ENCODE measurements around the gene CAPN12.

Gene CAPN12

DNA sequence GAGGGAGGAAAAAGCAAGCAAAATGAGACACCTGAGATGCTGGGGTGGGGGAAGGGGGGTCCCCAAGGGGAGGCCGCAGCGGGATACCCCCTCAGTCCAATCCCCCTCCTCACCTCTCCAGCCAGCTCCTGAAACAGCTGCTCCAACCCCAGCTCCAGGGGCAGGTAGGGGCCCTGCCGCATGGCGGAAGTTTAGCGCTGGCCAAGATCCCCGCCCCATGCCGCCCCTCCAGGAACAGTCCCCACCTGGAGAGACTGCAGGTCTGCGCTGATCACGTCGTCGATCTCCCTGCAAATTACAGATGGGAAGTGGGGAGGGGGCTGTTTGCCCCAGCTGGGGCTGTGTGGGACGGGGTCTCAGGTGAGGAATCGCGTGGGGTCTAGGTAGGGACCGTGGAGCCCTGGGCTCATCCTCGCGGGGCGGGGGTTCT, 9.0 kb downstream of the CAPN12 start:
- H3K4me3 Mint-ChIP-seq = peak overlapping the region; percentile 92
- peak overlapping the region; percentile 89 for H3K27ac Mint-ChIP-seq
- peaks cover 17% of the 10 kb centered on the region for H3K36me3 Mint-ChIP-seq
- H3K27me3 Mint-ChIP-seq = no peaks in the 10 kb centered on the region
- H3K9me3 Mint-ChIP-seq = no peaks in the 10 kb centered on the region
- peak; percentile 59 for ATAC-seq
- peaks cover 68% of the 10 kb centered on the region for H3K4me1 Mint-ChIP-seq

GRCh38 chr19:38734426-38735256, 9.6 kb downstream of the CAPN12 start:
- peak overlapping the region; percentile 89 for H3K27ac Mint-ChIP-seq
- no peaks in the 10 kb centered on the region for H3K27me3 Mint-ChIP-seq
- H3K9me3 Mint-ChIP-seq = no peaks in the 10 kb centered on the region
- peaks cover 73% of the 10 kb centered on the region for H3K4me1 Mint-ChIP-seq
- peak overlapping the region; percentile 92 for H3K4me3 Mint-ChIP-seq
- peaks cover 23% of the 10 kb centered on the region for H3K36me3 Mint-ChIP-seq
- peak; percentile 35 for ATAC-seq

GRCh38 chr19:38734176-38734425, 10.2 kb downstream of the CAPN12 start:
- H3K36me3 Mint-ChIP-seq = peaks cover 26% of the 10 kb centered on the region
- peaks cover 71% of the 10 kb centered on the region for H3K4me1 Mint-ChIP-seq
- no peaks in the 10 kb centered on the region for H3K9me3 Mint-ChIP-seq
- peak overlapping the region; percentile 89 for H3K27ac Mint-ChIP-seq
- ATAC-seq = no peak
- H3K4me3 Mint-ChIP-seq = peak overlapping the region; percentile 92
- H3K27me3 Mint-ChIP-seq = no peaks in the 10 kb centered on the region

DNA sequence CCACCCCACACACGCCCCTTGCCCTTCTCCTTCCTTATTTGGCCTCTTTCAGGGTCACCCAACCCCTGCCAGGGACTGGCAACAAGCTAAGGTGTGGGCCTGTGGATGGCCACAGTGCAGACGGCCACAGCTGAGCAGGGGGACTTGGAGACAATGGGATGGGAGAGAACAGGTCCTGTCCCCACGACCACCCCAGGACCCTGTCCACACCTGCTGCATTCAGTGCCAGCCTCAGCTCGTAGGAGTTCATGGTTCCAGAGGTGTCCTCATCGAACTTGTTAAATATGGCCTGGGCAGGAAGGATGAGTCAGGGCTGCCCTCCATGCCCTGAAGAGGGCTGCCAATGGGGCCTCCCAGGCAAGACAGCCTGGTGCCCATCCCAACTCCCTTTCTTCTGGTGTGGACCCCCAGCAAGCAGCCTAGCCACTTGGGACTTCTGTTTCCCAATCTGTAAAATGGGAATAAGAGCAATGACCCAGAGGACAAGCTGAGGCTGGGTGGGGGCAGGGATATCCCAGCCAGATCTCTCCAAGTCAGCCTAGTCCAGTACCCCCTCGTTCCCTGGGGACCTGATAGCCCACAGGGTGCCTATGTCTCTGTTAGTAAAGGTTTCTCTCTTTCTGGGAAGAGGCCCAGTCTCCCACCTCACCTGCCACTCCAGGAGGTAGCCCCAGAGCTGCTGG, 10.6 kb downstream of the CAPN12 start:
- ATAC-seq = no peak
- no peaks in the 10 kb centered on the region for H3K9me3 Mint-ChIP-seq
- peaks cover 29% of the 10 kb centered on the region for H3K36me3 Mint-ChIP-seq
- H3K4me1 Mint-ChIP-seq = peaks cover 71% of the 10 kb centered on the region
- peak overlapping the region; percentile 92 for H3K4me3 Mint-ChIP-seq
- H3K27me3 Mint-ChIP-seq = no peaks in the 10 kb centered on the region
- H3K27ac Mint-ChIP-seq = peak overlapping the region; percentile 89

DNA sequence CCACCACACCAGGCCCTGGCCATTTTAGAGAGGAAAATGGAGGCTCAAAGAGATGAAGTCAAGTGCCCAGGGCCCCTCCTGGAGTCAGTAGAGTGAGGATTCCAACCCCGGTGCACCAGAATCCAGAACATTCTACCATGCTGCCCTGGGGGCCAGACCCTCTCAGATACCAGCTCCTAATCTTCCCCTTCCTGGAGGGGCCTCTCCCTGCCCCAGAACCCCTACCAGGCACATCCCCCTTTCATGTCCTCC, 11.1 kb downstream of the CAPN12 start:
- Mint-ChIP-seq H3K4me3 (no peak overlapping the region), H3K9me3 (no peaks in the 10 kb centered on the region), H3K27me3 (no peaks in the 10 kb centered on the region), H3K4me1 (peaks cover 75% of the 10 kb centered on the region), H3K27ac (peak overlapping the region; percentile 89), H3K36me3 (peaks cover 34% of the 10 kb centered on the region)
- no peak for ATAC-seq

DNA sequence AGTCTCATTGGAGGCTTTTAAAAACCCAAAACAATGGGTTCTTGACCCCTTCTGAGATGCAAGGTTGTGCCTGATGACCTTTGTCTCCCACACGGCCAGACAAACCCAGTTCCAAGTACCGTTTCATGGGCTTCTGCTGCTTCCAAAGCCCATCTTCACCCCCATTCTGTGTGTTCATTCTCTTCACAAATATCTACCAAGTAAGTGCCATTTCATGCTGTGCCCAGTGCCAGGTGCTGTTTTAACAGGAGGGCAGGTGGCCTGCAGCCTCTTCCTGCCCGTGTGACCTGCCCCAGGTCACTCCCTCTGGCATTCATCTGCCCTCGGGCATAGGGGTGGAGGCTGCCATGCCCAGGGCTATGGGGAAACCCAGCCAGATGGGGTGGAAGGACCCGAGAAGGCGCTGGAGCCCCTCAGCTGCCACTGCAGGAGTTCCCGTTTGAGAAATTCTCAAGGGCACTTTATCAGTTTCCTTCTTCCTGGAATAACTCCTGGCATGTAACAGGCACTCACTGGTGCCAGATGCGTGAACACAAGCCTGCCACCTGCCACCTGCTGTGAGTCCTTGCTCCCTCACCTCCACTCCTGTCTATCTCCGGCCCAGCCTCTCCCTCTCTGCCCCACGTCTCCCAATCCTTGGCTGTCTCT, 12.5 kb downstream of the CAPN12 start:
- Mint-ChIP-seq H3K9me3 (no peaks in the 10 kb centered on the region), H3K27me3 (no peaks in the 10 kb centered on the region), H3K4me3 (no peak overlapping the region), H3K4me1 (peaks cover 68% of the 10 kb centered on the region), H3K36me3 (peaks cover 45% of the 10 kb centered on the region), H3K27ac (peak overlapping the region; percentile 89)
- no peak for ATAC-seq

- H3K4me3 Mint-ChIP-seq = no peak overlapping the region
- ATAC-seq = no peak
- H3K27ac Mint-ChIP-seq = peak overlapping the region; percentile 89
- H3K27me3 Mint-ChIP-seq = no peaks in the 10 kb centered on the region
- peaks cover 48% of the 10 kb centered on the region for H3K36me3 Mint-ChIP-seq
- H3K9me3 Mint-ChIP-seq = no peaks in the 10 kb centered on the region
- peaks cover 62% of the 10 kb centered on the region for H3K4me1 Mint-ChIP-seq
Measured at GRCh38 chr19:38730731-38731589, 13.3 kb downstream of the CAPN12 start.

GRCh38 chr19:38730470-38730730, 13.9 kb downstream of the CAPN12 start:
- ATAC-seq = no peak
- Mint-ChIP-seq H3K36me3 (peaks cover 48% of the 10 kb centered on the region), H3K9me3 (no peaks in the 10 kb centered on the region), H3K27ac (no peak overlapping the region), H3K27me3 (no peaks in the 10 kb centered on the region), H3K4me3 (no peak overlapping the region), H3K4me1 (peaks cover 62% of the 10 kb centered on the region)

GRCh38 chr19:38729653-38730469, 14.4 kb downstream of the CAPN12 start:
- Mint-ChIP-seq H3K36me3 (peaks cover 53% of the 10 kb centered on the region), H3K9me3 (no peaks in the 10 kb centered on the region), H3K4me3 (no peak overlapping the region), H3K27me3 (no peaks in the 10 kb centered on the region), H3K4me1 (peaks cover 56% of the 10 kb centered on the region), H3K27ac (peak overlapping the region; percentile 38)
- ATAC-seq = peak; percentile 75

- no peak overlapping the region for H3K4me3 Mint-ChIP-seq
- no peak for ATAC-seq
- peaks cover 62% of the 10 kb centered on the region for H3K36me3 Mint-ChIP-seq
- peak overlapping the region; percentile 38 for H3K27ac Mint-ChIP-seq
- no peaks in the 10 kb centered on the region for H3K27me3 Mint-ChIP-seq
- peaks cover 47% of the 10 kb centered on the region for H3K4me1 Mint-ChIP-seq
- H3K9me3 Mint-ChIP-seq = no peaks in the 10 kb centered on the region
Measured at GRCh38 chr19:38728752-38729541, 15.3 kb downstream of the CAPN12 start.

DNA sequence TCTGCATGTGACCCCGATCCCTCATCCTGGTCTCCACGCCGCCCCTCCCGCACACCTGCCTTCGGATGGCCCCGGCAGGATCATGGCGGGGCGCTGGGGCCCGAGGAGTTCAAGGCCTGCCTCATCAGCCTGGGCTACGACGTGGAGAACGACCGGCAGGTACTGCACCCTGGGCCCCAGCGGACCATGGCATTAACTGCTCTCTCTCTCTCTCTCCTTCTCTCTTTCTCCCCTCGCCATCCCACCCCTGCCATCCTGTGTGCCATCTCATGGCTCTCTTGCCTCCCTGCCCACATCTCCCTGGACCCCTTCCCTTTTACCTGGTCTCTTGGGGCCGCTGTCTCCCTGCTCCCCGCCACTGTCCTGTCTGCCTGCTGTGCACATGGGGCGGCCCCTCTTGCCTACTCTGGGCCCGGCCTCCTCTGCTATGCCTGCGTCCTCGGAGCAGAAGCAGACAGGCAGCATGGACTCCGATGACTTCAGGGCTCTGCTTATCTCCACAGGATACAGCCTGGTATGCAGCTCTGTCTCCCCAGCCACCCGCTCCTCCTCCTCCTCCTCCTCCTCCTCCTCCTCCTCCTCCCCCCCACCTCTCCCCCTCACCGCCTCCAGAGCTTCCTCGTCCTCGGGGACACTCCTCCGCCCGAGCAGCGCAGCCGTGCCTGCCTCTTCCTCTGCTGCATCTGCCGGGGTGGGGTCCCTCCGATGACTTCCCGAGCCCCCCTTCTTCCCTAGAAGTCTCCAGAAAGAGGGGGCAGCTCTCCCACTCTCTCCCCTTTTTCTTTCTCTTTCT, 16.2 kb downstream of the CAPN12 start:
- peaks cover 70% of the 10 kb centered on the region for H3K36me3 Mint-ChIP-seq
- no peak overlapping the region for H3K4me3 Mint-ChIP-seq
- H3K27me3 Mint-ChIP-seq = no peaks in the 10 kb centered on the region
- H3K9me3 Mint-ChIP-seq = no peaks in the 10 kb centered on the region
- peak overlapping the region; percentile 23 for H3K27ac Mint-ChIP-seq
- H3K4me1 Mint-ChIP-seq = peaks cover 38% of the 10 kb centered on the region
- ATAC-seq = no peak

DNA sequence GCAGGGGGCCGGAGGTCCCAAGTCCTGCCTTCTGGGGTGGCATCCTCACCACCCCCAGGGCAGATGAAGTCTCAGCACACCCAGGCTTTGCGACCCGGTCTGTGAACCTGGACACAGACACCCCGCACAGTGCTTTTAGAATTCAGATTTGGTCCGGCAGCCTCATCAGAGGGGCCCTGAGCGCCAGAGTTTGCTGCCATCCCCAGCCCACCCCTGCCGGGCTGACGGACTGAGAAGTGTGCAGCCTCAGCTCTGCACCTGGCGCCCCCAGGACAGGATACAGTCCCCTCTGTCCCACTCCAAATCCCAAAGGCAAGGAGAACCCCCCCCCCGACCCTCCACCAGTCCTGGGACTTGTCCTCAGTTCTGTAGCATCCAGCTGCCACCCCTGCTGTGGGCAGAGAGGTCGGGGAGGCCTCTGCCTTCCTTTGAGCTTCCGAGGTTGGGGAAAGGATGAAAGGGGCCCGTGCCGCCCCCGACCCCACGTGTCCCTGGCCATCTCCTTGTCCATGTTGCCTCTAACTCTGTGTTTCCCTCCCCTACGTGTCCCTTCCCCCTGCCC, 16.9 kb downstream of the CAPN12 start:
- peaks cover 32% of the 10 kb centered on the region for H3K4me1 Mint-ChIP-seq
- no peaks in the 10 kb centered on the region for H3K27me3 Mint-ChIP-seq
- H3K27ac Mint-ChIP-seq = peak overlapping the region; percentile 23
- H3K4me3 Mint-ChIP-seq = no peak overlapping the region
- H3K9me3 Mint-ChIP-seq = no peaks in the 10 kb centered on the region
- peaks cover 66% of the 10 kb centered on the region for H3K36me3 Mint-ChIP-seq
- no peak for ATAC-seq

DNA sequence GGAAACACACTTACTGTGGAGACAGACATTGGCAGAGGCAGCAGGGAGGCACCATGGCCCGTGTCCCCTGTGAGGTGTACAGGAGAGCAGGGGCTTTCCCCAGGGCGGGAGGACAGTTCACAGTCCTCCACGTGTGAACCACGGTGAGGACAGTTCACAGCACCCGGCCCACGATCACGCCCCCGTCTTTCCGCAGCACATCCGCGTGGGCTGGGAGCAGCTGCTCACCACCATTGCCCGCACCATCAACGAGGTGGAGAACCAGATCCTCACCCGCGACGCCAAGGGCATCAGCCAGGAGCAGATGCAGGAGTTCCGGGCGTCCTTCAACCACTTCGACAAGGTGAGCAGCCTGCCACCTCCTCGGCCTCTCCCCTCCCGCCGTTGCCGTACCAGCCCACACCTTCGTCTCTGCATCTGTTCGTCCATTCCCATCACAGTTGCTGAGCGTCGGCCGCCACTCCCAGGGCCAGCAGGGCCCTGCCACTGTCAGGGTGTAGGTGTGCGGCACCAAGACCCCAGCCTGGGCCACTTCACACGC, 17.4 kb downstream of the CAPN12 start:
- Mint-ChIP-seq H3K9me3 (no peaks in the 10 kb centered on the region), H3K4me1 (peaks cover 26% of the 10 kb centered on the region), H3K36me3 (peaks cover 66% of the 10 kb centered on the region), H3K4me3 (no peak overlapping the region), H3K27me3 (no peaks in the 10 kb centered on the region), H3K27ac (peak overlapping the region; percentile 30)
- no peak for ATAC-seq

Measured in stimulated activated memory B cell treated with anti-CD40 and anti-IgM and Interleukin-4, amounts not matched to agents 10 μg/mL and 1 μg/mL and 100 μg/mL, for 72 hours (primary cell).